Mesendoderm (in vitro differentiated cells): ENCODE measurements around the gene UBAP1.

Experiments used
- DNase-seq: peaks from one replicate; pipeline ENCODE4 v3.0.0; 2013
- H2AK5ac ChIP-seq: 2 replicates; pipeline ENCODE4 v1.6.1; 2013; ENCODE audit warnings: low read length, inconsistent platforms
- H2BK120ac ChIP-seq: 2 replicates; pipeline ENCODE4 v1.6.1; 2013; ENCODE audit warnings: low read depth, mild to moderate bottlenecking, low read length, moderate library complexity, mixed read lengths
- H2BK15ac ChIP-seq: replicated peaks from 2 replicates; pipeline ENCODE4 v1.6.1; 2013; ENCODE audit warnings: low read depth, mild to moderate bottlenecking, moderate library complexity
- H2BK5ac ChIP-seq: 2 replicates; pipeline ENCODE4 v1.6.1; 2013; ENCODE audit warnings: low read length, inconsistent platforms
- H3K18ac ChIP-seq: 2 replicates; pipeline ENCODE4 v1.6.1; 2013; ENCODE audit warnings: mild to moderate bottlenecking, low read length, mixed read lengths
- H3K23ac ChIP-seq: one replicate; pipeline ENCODE4 v1.6.1; 2013; ENCODE audit warnings: low read length
- H3K27ac ChIP-seq: 2 replicates; pipeline ENCODE4 v1.5.1; 2013; ENCODE audit warnings: low read depth, mild to moderate bottlenecking, inconsistent platforms, low read length, moderate library complexity
- H3K27me3 ChIP-seq: 2 replicates; pipeline ENCODE4 v1.6.1; 2013; ENCODE audit warnings: low read length, control low read depth, mild to moderate bottlenecking, inconsistent platforms; ENCODE audit not compliant: insufficient read depth, poor library complexity
- H3K36me3 ChIP-seq: 2 replicates; pipeline ENCODE4 v1.6.1; 2013; ENCODE audit warnings: low read length, inconsistent platforms; ENCODE audit not compliant: control insufficient read depth, insufficient read depth
- H3K4ac ChIP-seq: one replicate; pipeline ENCODE4 v1.6.1; 2013; ENCODE audit warnings: low read depth, mild to moderate bottlenecking, low read length, moderate library complexity
- H3K4me1 ChIP-seq: 2 replicates; pipeline ENCODE4 v1.6.1; 2013; ENCODE audit warnings: low read depth, low read length, inconsistent platforms; ENCODE audit not compliant: control insufficient read depth
- H3K4me2 ChIP-seq: 2 replicates; pipeline ENCODE4 v1.6.1; 2013; ENCODE audit warnings: low read length
- H3K4me3 ChIP-seq: 2 replicates; pipeline ENCODE4 v1.5.1; 2013; ENCODE audit warnings: mild to moderate bottlenecking, low read length
- H3K56ac ChIP-seq: one replicate; pipeline ENCODE4 v1.6.1; 2013; ENCODE audit warnings: low read length
- H3K79me1 ChIP-seq: 2 replicates; pipeline ENCODE4 v1.6.1; 2013; ENCODE audit warnings: low read length, inconsistent platforms
- H3K79me2 ChIP-seq: 2 replicates; pipeline ENCODE4 v1.6.1; 2013; ENCODE audit warnings: mild to moderate bottlenecking, low read length; ENCODE audit not compliant: control insufficient read depth, insufficient read depth
- H3K9ac ChIP-seq: 2 replicates; pipeline ENCODE4 v1.6.1; 2013; ENCODE audit warnings: low read length, inconsistent platforms
- H4K5ac ChIP-seq: one replicate; pipeline ENCODE4 v1.6.1; 2013; ENCODE audit warnings: low read length
- H4K8ac ChIP-seq: one replicate; pipeline ENCODE4 v1.6.1; 2013; ENCODE audit warnings: low read depth, mild to moderate bottlenecking, control low read depth, low read length, moderate library complexity
- WGBS: extraction: QIAGEN DNeasy Blood & Tissue Kit; methylation state at CpG from one replicate; pipeline ENCODE4 v1.1.7; 2013; ENCODE audit warnings: low lambda C conversion rate, missing lambda C conversion rate; ENCODE audit not compliant: insufficient coverage; ENCODE audit errors: extremely low coverage; 5-methylcytosine and 5-hydroxymethylcytosine counted together

UBAP1 gene

DNA sequence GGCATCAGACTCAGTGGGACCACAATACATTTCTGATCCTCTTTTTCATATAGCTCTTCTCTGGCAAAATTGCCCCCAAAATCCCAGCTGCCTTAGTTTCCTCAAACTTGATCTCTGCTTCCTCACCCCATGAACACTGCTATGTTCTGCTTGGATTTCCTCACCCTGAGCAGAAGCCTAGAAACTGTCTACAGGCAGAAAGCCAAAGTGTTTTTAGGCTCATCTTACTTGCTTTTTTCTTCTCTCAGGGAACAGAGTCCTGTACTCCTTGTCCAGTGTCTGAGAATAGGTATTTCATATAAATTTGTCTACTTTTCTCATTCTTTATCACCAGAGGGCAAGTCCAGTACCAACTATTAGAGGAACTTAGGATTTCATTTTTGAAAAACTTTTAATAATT lies 21.5 kb upstream of the UBAP1 start:
- no peak overlapping the region for H2BK120ac ChIP-seq
- no peak overlapping the region for H3K56ac ChIP-seq
- H2BK15ac ChIP-seq: no peak overlapping the region
- H3K4ac ChIP-seq: no peak overlapping the region
- no peaks in the 10 kb centered on the region for H3K79me1 ChIP-seq
- no peak overlapping the region for H3K23ac ChIP-seq
- no peak overlapping the region for H3K18ac ChIP-seq
- no peak overlapping the region for H3K4me2 ChIP-seq
- H3K9ac ChIP-seq: no peak overlapping the region
- H2BK5ac ChIP-seq: no peak overlapping the region
- H3K4me3 ChIP-seq: no peak overlapping the region
- H3K79me2 ChIP-seq: no peaks in the 10 kb centered on the region
- no peaks in the 10 kb centered on the region for H3K36me3 ChIP-seq
- no peaks in the 10 kb centered on the region for H3K4me1 ChIP-seq
- no peaks in the 10 kb centered on the region for H3K27me3 ChIP-seq
- no peak overlapping the region for H2AK5ac ChIP-seq
- H4K5ac ChIP-seq: no peak overlapping the region
- DNase-seq: no peak
- H4K8ac ChIP-seq: no peak overlapping the region
- no peak overlapping the region for H3K27ac ChIP-seq

DNA sequence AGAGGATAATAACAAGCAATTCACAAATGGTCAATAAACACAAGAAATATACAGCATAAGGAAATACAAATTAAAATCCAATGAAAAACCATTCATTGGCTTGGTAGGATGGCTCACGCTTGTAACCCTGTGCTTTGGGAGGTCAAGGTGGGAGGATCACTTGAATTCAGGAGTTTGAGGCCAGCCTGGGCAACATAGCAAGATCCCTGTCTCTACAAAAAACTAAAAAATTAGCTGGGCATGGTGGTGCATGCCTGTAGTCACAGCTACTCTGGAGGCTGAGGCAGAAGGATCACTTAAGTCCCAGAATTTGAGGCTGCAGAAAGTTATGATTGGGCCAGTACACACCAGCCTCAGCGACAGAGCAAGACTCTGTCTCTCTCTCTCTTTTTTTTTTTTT lies 20.9 kb upstream of the UBAP1 start:
- H2AK5ac ChIP-seq: no peak overlapping the region
- H3K18ac ChIP-seq: no peak overlapping the region
- no peak overlapping the region for H3K9ac ChIP-seq
- H3K23ac ChIP-seq: no peak overlapping the region
- DNase-seq: no peak
- no peak overlapping the region for H4K5ac ChIP-seq
- no peak overlapping the region for H3K4me3 ChIP-seq
- H2BK5ac ChIP-seq: no peak overlapping the region
- no peaks in the 10 kb centered on the region for H3K79me2 ChIP-seq
- H4K8ac ChIP-seq: no peak overlapping the region
- H2BK120ac ChIP-seq: no peak overlapping the region
- H3K56ac ChIP-seq: no peak overlapping the region
- no peak overlapping the region for H2BK15ac ChIP-seq
- H3K36me3 ChIP-seq: no peaks in the 10 kb centered on the region
- H3K4ac ChIP-seq: no peak overlapping the region
- H3K27ac ChIP-seq: no peak overlapping the region
- H3K27me3 ChIP-seq: no peaks in the 10 kb centered on the region
- H3K79me1 ChIP-seq: no peaks in the 10 kb centered on the region
- H3K4me1 ChIP-seq: no peaks in the 10 kb centered on the region
- no peak overlapping the region for H3K4me2 ChIP-seq
- no CpG with 5 or more reads among the region's 2 CpGs for WGBS

DNA sequence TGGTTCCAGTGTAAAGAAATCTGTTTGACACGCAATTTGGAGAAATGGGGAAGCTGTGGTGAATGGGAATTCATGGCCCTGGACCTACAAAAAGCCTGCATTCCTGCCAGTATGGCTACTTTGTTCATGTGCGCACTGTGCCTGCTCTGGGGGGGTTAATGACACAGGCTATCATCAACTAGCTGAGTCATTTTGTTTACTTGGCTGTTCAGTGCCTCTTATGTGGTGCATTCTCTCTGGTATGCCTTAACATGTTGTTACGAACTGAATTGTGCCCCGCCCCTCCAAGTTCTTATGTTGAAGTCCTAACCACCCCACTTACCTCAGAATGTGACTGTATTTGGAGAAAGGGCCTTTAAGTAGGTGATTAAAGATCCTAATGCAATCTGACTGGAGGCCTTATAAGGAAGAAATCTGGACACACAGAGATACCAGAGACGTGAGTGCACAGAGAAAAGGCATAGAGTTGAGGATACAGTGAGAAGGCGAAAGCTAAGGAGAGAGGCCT lies 20.4 kb upstream of the UBAP1 start:
- Histone ChIP-seq H3K9ac (no peak overlapping the region), H3K4ac (no peak overlapping the region), H3K36me3 (no peaks in the 10 kb centered on the region), H3K4me2 (no peak overlapping the region), H3K27me3 (no peaks in the 10 kb centered on the region), H3K56ac (no peak overlapping the region), H3K79me1 (no peaks in the 10 kb centered on the region), H3K18ac (no peak overlapping the region), H2AK5ac (no peak overlapping the region), H4K8ac (no peak overlapping the region), H3K23ac (no peak overlapping the region), H3K4me1 (no peaks in the 10 kb centered on the region), H3K79me2 (no peaks in the 10 kb centered on the region), H3K27ac (no peak overlapping the region), H2BK120ac (no peak overlapping the region), H2BK5ac (no peak overlapping the region), H4K5ac (no peak overlapping the region), H2BK15ac (no peak overlapping the region), H3K4me3 (no peak overlapping the region)
- WGBS: no CpG with 5 or more reads among the region's 6 CpGs
- DNase-seq: peak; percentile 43

DNA sequence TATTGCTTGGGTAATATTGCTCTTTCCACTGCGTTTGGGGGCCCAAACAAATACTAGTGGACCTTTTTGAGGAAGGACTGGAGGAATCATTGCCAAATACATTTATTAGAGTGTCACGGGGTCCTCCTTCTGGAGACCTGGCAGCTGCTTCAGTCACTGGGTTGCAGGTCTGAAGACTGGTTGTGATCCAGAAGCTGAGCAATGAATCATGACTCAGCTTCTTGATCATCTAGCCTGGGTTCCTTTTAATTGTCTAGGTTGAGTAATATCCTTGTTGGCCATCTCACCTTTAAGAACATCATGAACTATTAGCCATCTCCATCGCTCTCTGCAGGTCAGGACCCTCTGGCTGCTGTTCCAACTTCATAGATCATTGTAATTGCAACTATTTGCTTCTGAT lies 15.4 kb upstream of the UBAP1 start:
- H2BK15ac ChIP-seq: no peak overlapping the region
- H2BK5ac ChIP-seq: no peak overlapping the region
- H3K4ac ChIP-seq: no peak overlapping the region
- no peak overlapping the region for H3K23ac ChIP-seq
- H3K4me2 ChIP-seq: no peak overlapping the region
- H3K27me3 ChIP-seq: no peaks in the 10 kb centered on the region
- no peak overlapping the region for H4K8ac ChIP-seq
- no peak overlapping the region for H3K9ac ChIP-seq
- no peaks in the 10 kb centered on the region for H3K79me2 ChIP-seq
- no peak overlapping the region for H3K56ac ChIP-seq
- H3K79me1 ChIP-seq: no peaks in the 10 kb centered on the region
- no peaks in the 10 kb centered on the region for H3K36me3 ChIP-seq
- no peak overlapping the region for H3K18ac ChIP-seq
- no peak overlapping the region for H2BK120ac ChIP-seq
- H3K4me3 ChIP-seq: no peak overlapping the region
- H3K27ac ChIP-seq: no peak overlapping the region
- H3K4me1 ChIP-seq: no peaks in the 10 kb centered on the region
- H2AK5ac ChIP-seq: no peak overlapping the region
- DNase-seq: no peak
- no peak overlapping the region for H4K5ac ChIP-seq
- WGBS: no CpG with 5 or more reads among the region's 3 CpGs

DNA sequence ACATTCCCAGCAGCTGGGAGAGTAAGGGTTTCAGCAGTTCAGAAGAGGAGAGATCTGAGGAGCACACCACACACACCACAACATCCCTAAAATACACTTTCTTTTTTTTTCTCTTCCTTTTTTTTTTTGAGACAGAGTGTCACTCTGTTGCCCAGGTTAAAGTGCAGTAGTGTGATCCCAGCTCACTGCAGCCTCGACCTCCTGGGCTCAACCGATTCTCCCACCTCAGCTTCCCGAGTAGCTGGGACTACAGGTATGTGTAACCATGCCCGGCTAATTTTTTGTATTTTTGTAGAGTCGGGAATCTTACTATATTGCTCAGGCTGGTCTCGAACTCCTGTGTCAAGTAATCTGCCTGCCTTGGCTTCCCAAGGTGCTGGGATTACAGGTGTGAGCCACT lies 9.7 kb upstream of the UBAP1 start:
- WGBS: no CpG with 5 or more reads among the region's 6 CpGs
- Histone ChIP-seq H2BK120ac (no peak overlapping the region), H4K8ac (no peak overlapping the region), H3K18ac (no peak overlapping the region), H3K4me1 (no peaks in the 10 kb centered on the region), H3K56ac (no peak overlapping the region), H4K5ac (no peak overlapping the region), H3K27me3 (no peaks in the 10 kb centered on the region), H2BK5ac (no peak overlapping the region), H3K4me2 (no peak overlapping the region), H3K27ac (no peak overlapping the region), H3K79me2 (no peaks in the 10 kb centered on the region), H2AK5ac (no peak overlapping the region), H3K4ac (no peak overlapping the region), H3K9ac (no peak overlapping the region), H3K23ac (no peak overlapping the region), H3K79me1 (no peaks in the 10 kb centered on the region), H2BK15ac (no peak overlapping the region), H3K36me3 (no peaks in the 10 kb centered on the region), H3K4me3 (no peak overlapping the region)
- no peak for DNase-seq

DNA sequence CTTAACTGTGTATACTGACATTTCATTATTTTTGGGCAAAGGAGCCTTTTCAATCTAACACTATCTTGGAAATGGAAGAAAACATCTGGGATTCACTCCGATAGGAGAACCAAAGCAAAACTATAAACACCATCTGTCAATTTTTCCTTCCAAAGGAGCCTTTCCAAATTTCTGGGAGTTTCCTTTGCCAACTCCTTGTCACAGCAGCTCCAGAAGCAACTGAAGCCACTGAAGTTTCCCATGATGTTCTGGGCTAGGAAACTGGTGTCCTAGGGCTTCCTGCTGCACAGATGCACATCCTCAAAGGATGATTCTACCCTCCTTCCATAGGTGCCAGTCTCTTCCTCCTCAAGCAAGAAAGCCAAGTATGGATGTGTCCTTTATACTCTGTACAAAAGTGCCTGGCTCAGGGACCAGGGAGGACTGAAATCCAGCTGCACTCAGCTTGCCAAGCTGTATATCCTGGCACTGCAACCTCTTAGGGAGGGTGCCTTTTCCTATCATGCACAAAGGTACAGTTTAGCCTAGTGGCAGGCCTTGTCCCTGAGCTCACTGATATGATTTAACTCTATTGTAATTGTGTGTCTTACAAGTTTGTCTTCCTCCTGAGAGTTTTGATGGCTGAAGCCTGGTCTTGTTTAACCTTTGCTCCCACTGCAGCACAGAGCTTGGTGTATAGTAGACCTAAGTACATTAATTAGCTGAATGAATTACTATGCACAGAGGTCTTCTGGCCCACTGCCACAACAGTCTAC lies 8.4 kb upstream of the UBAP1 start:
- no peak overlapping the region for H2AK5ac ChIP-seq
- WGBS: no CpG with 5 or more reads among the region's 1 CpG
- no peak overlapping the region for H3K27ac ChIP-seq
- H4K5ac ChIP-seq: no peak overlapping the region
- H3K79me2 ChIP-seq: no peaks in the 10 kb centered on the region
- H4K8ac ChIP-seq: no peak overlapping the region
- H3K79me1 ChIP-seq: no peaks in the 10 kb centered on the region
- no peaks in the 10 kb centered on the region for H3K36me3 ChIP-seq
- H3K9ac ChIP-seq: no peak overlapping the region
- H3K4me1 ChIP-seq: no peaks in the 10 kb centered on the region
- no peak overlapping the region for H2BK5ac ChIP-seq
- H3K4me2 ChIP-seq: no peak overlapping the region
- no peak overlapping the region for H3K56ac ChIP-seq
- no peak overlapping the region for H3K4ac ChIP-seq
- H3K18ac ChIP-seq: no peak overlapping the region
- H2BK15ac ChIP-seq: no peak overlapping the region
- no peak overlapping the region for H3K23ac ChIP-seq
- H3K27me3 ChIP-seq: no peaks in the 10 kb centered on the region
- no peak overlapping the region for H2BK120ac ChIP-seq
- no peak for DNase-seq
- no peak overlapping the region for H3K4me3 ChIP-seq
